Raji (cell line): ENCODE data around the gene PHRF1.

Source experiments
- POLR2A ChIP-seq: IDR thresholded peaks from 2 replicates; pipeline ENCODE4 v1.6.1; 2011; ENCODE audit warnings: low read depth, low read length, control low read depth; ENCODE audit not compliant: insufficient read depth

The PHRF1 gene

GRCh38 chr11:635945-636510, 59.8 kb downstream of the PHRF1 start:
- no peak for TF ChIP-seq POLR2A

GRCh38 chr11:636511-637332, 60.5 kb downstream of the PHRF1 start, which contains the start of gene DRD4:
Gene DRD4 (plus strand): TSS chr11:637269. CDS start chr11:637305, 36 bp downstream.
- no peak for TF ChIP-seq POLR2A

GRCh38 chr11:637333-637592, 61.0 kb downstream of the PHRF1 start:
- TF ChIP-seq POLR2A, result no peak

- TF ChIP-seq POLR2A, result no peak
These were observed 61.6 kb downstream of the PHRF1 start for GRCh38 chr11:637593-638521.

GRCh38 chr11:638631-639331, 62.5 kb downstream of the PHRF1 start:
- no peak for TF ChIP-seq POLR2A

GRCh38 chr11:639332-639955, 63.2 kb downstream of the PHRF1 start:
- TF ChIP-seq POLR2A, result no peak

GRCh38 chr11:640021-640706, 63.9 kb downstream of the PHRF1 start:
- TF ChIP-seq POLR2A, result no peak

- TF ChIP-seq POLR2A, result no peak
These were observed 65.6 kb downstream of the PHRF1 start for GRCh38 chr11:641806-642370.

GRCh38 chr11:643366-643765, 67.1 kb downstream of the PHRF1 start:
- TF ChIP-seq POLR2A, result no peak

GRCh38 chr11:643849-644738, 67.8 kb downstream of the PHRF1 start:
- TF ChIP-seq POLR2A, result no peak

- no peak for TF ChIP-seq POLR2A
These were observed 69.3 kb downstream of the PHRF1 start for GRCh38 chr11:645536-645935.

GRCh38 chr11:646214-646613, 69.9 kb downstream of the PHRF1 start:
- TF ChIP-seq POLR2A, result no peak

- TF ChIP-seq POLR2A, result no peak
These were observed 74.2 kb downstream of the PHRF1 start for GRCh38 chr11:650482-650881.
